Measurements from ENCODE around the gene PTPN4. TPM values are rescaled to one million over a fixed set of nuclear protein-coding genes. Genes with fewer than 3 reads are reported as not detected.

The PTPN4 gene
- total and polyA plus RNA-seq, 2 of the 13 experiments (the other 11 are each of a cell fraction or from before 2014, with no cell fraction given) = 20.3 to 34.6 TPM

GRCh38 chr2:120012771-120013596, 253.3 kb downstream of the PTPN4 start, which contains the start of gene EPB41L5 (continued):
- TF ChIP-seq ELF4 (CRISPR knock-in tag; IDR thresholded peaks at IDR 0.05; ENCODE audit: borderline replicate concordance) = 0 out of 2 replicates have a peak, but pooled peaks have one; percentile 52
- TF ChIP-seq, protein P1, sequence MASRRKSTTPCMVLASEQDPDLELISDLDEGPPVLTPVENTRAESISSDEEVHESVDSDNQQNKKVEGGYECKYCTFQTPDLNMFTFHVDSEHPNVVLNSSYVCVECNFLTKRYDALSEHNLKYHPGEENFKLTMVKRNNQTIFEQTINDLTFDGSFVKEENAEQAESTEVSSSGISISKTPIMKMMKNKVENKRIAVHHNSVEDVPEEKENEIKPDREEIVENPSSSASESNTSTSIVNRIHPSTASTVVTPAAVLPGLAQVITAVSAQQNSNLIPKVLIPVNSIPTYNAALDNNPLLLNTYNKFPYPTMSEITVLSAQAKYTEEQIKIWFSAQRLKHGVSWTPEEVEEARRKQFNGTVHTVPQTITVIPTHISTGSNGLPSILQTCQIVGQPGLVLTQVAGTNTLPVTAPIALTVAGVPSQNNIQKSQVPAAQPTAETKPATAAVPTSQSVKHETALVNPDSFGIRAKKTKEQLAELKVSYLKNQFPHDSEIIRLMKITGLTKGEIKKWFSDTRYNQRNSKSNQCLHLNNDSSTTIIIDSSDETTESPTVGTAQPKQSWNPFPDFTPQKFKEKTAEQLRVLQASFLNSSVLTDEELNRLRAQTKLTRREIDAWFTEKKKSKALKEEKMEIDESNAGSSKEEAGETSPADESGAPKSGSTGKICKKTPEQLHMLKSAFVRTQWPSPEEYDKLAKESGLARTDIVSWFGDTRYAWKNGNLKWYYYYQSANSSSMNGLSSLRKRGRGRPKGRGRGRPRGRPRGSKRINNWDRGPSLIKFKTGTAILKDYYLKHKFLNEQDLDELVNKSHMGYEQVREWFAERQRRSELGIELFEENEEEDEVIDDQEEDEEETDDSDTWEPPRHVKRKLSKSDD (CRISPR knock-in tag; IDR thresholded peaks at IDR 0.05; ENCODE audit: low read depth) = peak; percentile 66
- peak; percentile 11; the same call in 1 of the 2 replicates for TF ChIP-seq CHCHD3 (CRISPR knock-in tag; IDR thresholded peaks at IDR 0.05)
- peak; percentile 64; the same call in 1 of the 2 replicates for TF ChIP-seq ZNF562 (CRISPR knock-in tag; IDR thresholded peaks at IDR 0.05; ENCODE audit: borderline replicate concordance)
- TF ChIP-seq ZNF709 (CRISPR knock-in tag; IDR thresholded peaks at IDR 0.05) = peak; percentile 99
- peak; percentile 72 for TF ChIP-seq YEATS2 (CRISPR knock-in tag; IDR thresholded peaks at IDR 0.05; ENCODE audit: borderline replicate concordance)
- TF ChIP-seq, protein P2, sequence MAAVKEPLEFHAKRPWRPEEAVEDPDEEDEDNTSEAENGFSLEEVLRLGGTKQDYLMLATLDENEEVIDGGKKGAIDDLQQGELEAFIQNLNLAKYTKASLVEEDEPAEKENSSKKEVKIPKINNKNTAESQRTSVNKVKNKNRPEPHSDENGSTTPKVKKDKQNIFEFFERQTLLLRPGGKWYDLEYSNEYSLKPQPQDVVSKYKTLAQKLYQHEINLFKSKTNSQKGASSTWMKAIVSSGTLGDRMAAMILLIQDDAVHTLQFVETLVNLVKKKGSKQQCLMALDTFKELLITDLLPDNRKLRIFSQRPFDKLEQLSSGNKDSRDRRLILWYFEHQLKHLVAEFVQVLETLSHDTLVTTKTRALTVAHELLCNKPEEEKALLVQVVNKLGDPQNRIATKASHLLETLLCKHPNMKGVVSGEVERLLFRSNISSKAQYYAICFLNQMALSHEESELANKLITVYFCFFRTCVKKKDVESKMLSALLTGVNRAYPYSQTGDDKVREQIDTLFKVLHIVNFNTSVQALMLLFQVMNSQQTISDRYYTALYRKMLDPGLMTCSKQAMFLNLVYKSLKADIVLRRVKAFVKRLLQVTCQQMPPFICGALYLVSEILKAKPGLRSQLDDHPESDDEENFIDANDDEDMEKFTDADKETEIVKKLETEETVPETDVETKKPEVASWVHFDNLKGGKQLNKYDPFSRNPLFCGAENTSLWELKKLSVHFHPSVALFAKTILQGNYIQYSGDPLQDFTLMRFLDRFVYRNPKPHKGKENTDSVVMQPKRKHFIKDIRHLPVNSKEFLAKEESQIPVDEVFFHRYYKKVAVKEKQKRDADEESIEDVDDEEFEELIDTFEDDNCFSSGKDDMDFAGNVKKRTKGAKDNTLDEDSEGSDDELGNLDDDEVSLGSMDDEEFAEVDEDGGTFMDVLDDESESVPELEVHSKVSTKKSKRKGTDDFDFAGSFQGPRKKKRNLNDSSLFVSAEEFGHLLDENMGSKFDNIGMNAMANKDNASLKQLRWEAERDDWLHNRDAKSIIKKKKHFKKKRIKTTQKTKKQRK (IDR thresholded peaks at IDR 0.05; ENCODE audit: low read length) = no peak
- peak; percentile 67; the same call in 1 of the 2 replicates for TF ChIP-seq ZNF354B (CRISPR knock-in tag; IDR thresholded peaks at IDR 0.05)
- 0 out of 2 replicates have a peak, but pooled peaks have one; percentile 39 for TF ChIP-seq MIER3 (CRISPR knock-in tag; IDR thresholded peaks at IDR 0.05; ENCODE audit: borderline replicate concordance)
- TF ChIP-seq NFATC3 (CRISPR knock-in tag; IDR thresholded peaks at IDR 0.05) = 0 out of 2 replicates have a peak, but pooled peaks have one; percentile 35
- TF ChIP-seq, protein P3, sequence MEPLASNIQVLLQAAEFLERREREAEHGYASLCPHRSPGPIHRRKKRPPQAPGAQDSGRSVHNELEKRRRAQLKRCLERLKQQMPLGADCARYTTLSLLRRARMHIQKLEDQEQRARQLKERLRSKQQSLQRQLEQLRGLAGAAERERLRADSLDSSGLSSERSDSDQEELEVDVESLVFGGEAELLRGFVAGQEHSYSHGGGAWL (CRISPR knock-in tag; IDR thresholded peaks at IDR 0.05) = peak; percentile 90
- no peak for TF ChIP-seq CENPX (CRISPR knock-in tag; IDR thresholded peaks at IDR 0.05)
- TF ChIP-seq, protein P4, sequence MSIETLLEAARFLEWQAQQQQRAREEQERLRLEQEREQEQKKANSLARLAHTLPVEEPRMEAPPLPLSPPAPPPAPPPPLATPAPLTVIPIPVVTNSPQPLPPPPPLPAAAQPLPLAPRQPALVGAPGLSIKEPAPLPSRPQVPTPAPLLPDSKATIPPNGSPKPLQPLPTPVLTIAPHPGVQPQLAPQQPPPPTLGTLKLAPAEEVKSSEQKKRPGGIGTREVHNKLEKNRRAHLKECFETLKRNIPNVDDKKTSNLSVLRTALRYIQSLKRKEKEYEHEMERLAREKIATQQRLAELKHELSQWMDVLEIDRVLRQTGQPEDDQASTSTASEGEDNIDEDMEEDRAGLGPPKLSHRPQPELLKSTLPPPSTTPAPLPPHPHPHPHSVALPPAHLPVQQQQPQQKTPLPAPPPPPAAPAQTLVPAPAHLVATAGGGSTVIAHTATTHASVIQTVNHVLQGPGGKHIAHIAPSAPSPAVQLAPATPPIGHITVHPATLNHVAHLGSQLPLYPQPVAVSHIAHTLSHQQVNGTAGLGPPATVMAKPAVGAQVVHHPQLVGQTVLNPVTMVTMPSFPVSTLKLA (IDR thresholded peaks at IDR 0.05) = no peak; the same call in 1 of the 2 replicates
- TF ChIP-seq ZMYM4 (CRISPR knock-in tag; IDR thresholded peaks at IDR 0.05) = peak; percentile 97
- TF ChIP-seq KLF16 (CRISPR knock-in tag; IDR thresholded peaks at IDR 0.05) = peak in 1 of 2 experiments; percentile 92; a peak in 2 of 4 replicates
- TF ChIP-seq HOXA5 (CRISPR knock-in tag; IDR thresholded peaks at IDR 0.05) = peak; percentile 93
- no peak for TF ChIP-seq ZNF251 (CRISPR knock-in tag; IDR thresholded peaks at IDR 0.05)
- TF ChIP-seq ZSCAN25 (CRISPR knock-in tag; IDR thresholded peaks at IDR 0.05) = 0 out of 2 replicates have a peak, but pooled peaks have one; percentile 52
- peak; percentile 47; the same call in 1 of the 2 replicates for TF ChIP-seq ZNF101 (CRISPR knock-in tag; IDR thresholded peaks at IDR 0.05; ENCODE audit: borderline replicate concordance, low read depth)
- TF ChIP-seq CEBPB (IDR thresholded peaks at IDR 0.05; ENCODE audit: borderline replicate concordance, low read depth, low read length) = no peak

Measured in HepG2 (cell line).